Lower leg skin (tissue), 4 donors: ENCODE measurements around the gene MEI1. TPM values are rescaled to one million over a fixed set of nuclear protein-coding genes. Genes with fewer than 3 reads are reported as not detected.
"Not testable (repeated sequence)": the region's sequence is repeated elsewhere in the genome, so short reads cannot be mapped to it uniquely, and the experiment has no call there.

Experiments
- DNase-seq, 2 donors: peaks; one replicate each; pipeline ENCODE4 v3.0.0-alpha.2; 2019; ENCODE audit warnings: low spot score in 2 of 2
- H3K4me3 ChIP-seq: fragments of 200-600 bp; sonication (generic); 2 replicates; pipeline ENCODE4 v1.5.1; 2017; ENCODE audit warnings: mild to moderate bottlenecking, low read depth; ENCODE audit not compliant: poor library complexity, severe bottlenecking
- CTCF ChIP-seq, 3 donors: fragments of 450-650 bp; IDR thresholded peaks; one replicate each; pipeline ENCODE4 v1.5.1; 2016; ENCODE audit warnings: antibody characterized with exemption in 3 of 3, mild to moderate bottlenecking in 3 of 3, moderate library complexity in 2 of 3
- POLR2A ChIP-seq, 2 donors: fragments of 450-650 bp; IDR thresholded peaks; one replicate each; pipeline ENCODE4 v1.6.1; 2016 to 2017; ENCODE audit warnings: antibody characterized with exemption in 2 of 2, mild to moderate bottlenecking in 1 of 2, moderate library complexity in 1 of 2
- WGBS, 2 donors: methylation state at CpG; one replicate each; pipeline ENCODE4 v1.1.5; 2018; 5-methylcytosine and 5-hydroxymethylcytosine counted together
- intact Hi-C: fragments of 100-400 bp; cut with DNase I; formaldehyde crosslinking; loops from one replicate; pipeline ENCODE4 v1.15.0; 2023; ENCODE audit warnings: low total_unique reads
- total RNA-seq, 4 donors: library from RNA; depleted of rRNA; stranded (reverse); fragments of >200 nt; gene quantifications; one replicate each; pipeline ENCODE4 v1.1.0, GENCODE V29; 2016

MEI1 gene
- total RNA-seq, 4 donors from 2014 or later: 1.2 to 2.1 TPM; not detected in 2

- no peak overlapping the region for H3K4me3 ChIP-seq
- intact Hi-C loops: no loop called here
- no peak for DNase-seq
- WGBS, 2 donors: 90 to 95% methylated on average over 9 of the region's 9 CpGs
- no peak for TF ChIP-seq CTCF (IDR thresholded peaks at IDR 0.05)
- no peak for TF ChIP-seq POLR2A (IDR thresholded peaks at IDR 0.05)
Measured at GRCh38 chr22:41683052-41683451, 16.3 kb upstream of the MEI1 start.

DNA sequence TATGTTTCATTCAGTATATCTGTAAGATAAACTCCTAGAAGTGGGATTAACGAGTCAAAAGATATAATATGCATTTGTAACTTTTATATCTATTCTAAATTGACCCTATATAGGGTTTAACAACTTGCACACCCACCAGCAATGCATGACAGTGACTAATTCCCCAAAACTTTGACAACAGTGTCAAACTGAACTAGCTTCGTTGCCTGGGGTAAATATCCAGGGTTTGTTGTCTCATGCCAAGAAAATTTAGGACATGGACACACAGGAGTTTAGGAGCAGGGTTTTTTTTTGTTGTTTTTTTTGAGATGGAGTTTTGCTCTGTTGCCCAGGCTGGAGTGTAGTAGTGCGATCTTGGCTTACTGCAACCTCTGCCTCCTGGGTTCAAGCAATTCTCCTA is 15.7 kb upstream of the MEI1 start:
- TF ChIP-seq CTCF (IDR thresholded peaks at IDR 0.05): no peak
- no peak for TF ChIP-seq POLR2A (IDR thresholded peaks at IDR 0.05)
- no peak for DNase-seq
- WGBS, 2 donors: 75 to 86% methylated on average over 3 of the region's 3 CpGs
- intact Hi-C loops: no loop called here
- H3K4me3 ChIP-seq: no peak overlapping the region

DNA sequence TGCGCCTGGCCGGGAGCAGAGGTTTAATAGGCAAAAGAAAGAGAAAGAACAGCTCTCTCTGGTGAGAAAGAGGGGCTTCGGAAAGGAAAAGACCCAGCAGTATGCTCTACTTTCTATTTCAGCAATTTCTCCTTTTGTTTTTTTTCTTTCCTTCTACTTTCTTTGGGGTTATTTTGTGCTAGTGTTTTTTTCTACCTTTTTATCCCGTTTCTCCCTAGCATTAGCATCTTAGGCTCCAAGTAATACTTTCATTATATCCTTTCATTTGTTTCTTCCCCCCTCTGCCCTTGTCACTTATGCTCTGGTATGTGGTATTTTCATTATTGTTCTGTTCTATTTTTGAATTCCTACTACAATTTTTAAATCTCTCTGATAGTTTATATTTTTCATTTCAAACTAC is 15.1 kb upstream of the MEI1 start:
- no peak overlapping the region for H3K4me3 ChIP-seq
- TF ChIP-seq POLR2A (IDR thresholded peaks at IDR 0.05) (no peak), CTCF (IDR thresholded peaks at IDR 0.05) (no peak)
- no peak for DNase-seq
- intact Hi-C loops: no loop called here
- 78 to 84% methylated on average over 4 of the region's 4 CpGs for WGBS, 2 donors

GRCh38 chr22:41686890-41687289 is 12.4 kb upstream of the MEI1 start:
- intact Hi-C loops, H3K4me3 ChIP-seq: not testable (repeated sequence)
- DNase-seq: peak in 1 of 2 donors; percentile 56
- WGBS, 2 donors: 97% methylated on average over 11 of the region's 11 CpGs

DNA sequence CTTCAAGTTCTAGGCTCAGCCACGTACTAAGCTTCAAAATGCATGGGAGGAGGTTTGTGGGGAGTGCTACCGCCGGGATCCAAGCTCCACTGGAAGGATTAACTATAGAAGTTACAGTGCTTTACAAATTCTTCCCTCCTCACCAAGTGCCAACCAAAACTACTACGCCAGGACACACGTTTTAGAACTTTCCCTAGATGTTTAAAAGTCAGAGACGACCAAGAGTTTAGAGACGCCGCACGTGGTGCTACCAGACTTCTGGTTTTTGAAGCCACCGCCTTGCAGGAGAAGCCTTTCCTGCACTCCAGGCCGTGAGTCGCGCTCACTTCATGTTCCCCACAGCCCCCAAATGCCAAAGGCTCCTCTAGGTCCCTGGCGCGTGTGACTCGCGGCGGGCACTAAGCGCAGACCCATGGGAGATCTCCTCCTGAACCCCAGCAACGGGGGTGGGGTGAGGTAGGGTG is 11.4 kb upstream of the MEI1 start:
- intact Hi-C loops: no loop called here
- TF ChIP-seq POLR2A (IDR thresholded peaks at IDR 0.05): no peak
- TF ChIP-seq CTCF (IDR thresholded peaks at IDR 0.05): no peak
- H3K4me3 ChIP-seq: peak overlapping the region; percentile 85
- DNase-seq: no peak
- 1% methylated on average over 20 of the region's 20 CpGs for WGBS, 2 donors

GRCh38 chr22:41688365-41689211 is 10.7 kb upstream of the MEI1 start, which contains the start of gene SNU13:
Gene SNU13 (minus strand): TSS chr22:41688867. CDS start chr22:41688796, 71 bp downstream.
- intact Hi-C loops: no loop called here
- 0 to 1% methylated on average over 51 to 62 of the region's 62 CpGs for WGBS, 2 donors
- H3K4me3 ChIP-seq: peak within 1 kb of the TSS; percentile 85
- TF ChIP-seq POLR2A (IDR thresholded peaks at IDR 0.05) (peak in 1 of 2 donors; percentile 5), CTCF (IDR thresholded peaks at IDR 0.05) (no peak)
- peak; percentile 90 to 98 for DNase-seq
